Measurements from ENCODE around the gene NEDD8. TPM values are rescaled to one million over a fixed set of nuclear protein-coding genes. Genes with fewer than 3 reads are reported as not detected.
A peak's percentile ranks its signal among the peaks of the same experiment; 100 is the strongest.

NEDD8 gene
- total and polyA plus RNA-seq, 2 of the 4 experiments (the other 2 are of a cell fraction): 167 to 375 TPM

- Histone ChIP-seq H2BK15ac (ENCODE audit: low read depth, low read length) (peak overlapping the region; percentile 72; the same call in 2 of the 3 replicates), H3K18ac (ENCODE audit: low read depth, low read length) (peak overlapping the region; percentile 50; the same call in 1 of the 2 replicates), H3K36me3 (ENCODE audit: control insufficient read depth, insufficient read depth, low read length) (peaks cover 2% of the 10 kb centered on the region; the same call in 1 of the 2 replicates), H4K91ac (ENCODE audit: insufficient read depth, low read depth, low read length) (peak overlapping the region; percentile 85), H2AFZ (replicated peaks; ENCODE audit: low read length, poor library complexity) (peak overlapping the region; percentile 70), H3K9ac (ENCODE audit: low read depth, low read length) (no peak overlapping the region), H2BK20ac (ENCODE audit: low read depth, low read length) (peak overlapping the region; percentile 81), H3K79me1 (ENCODE audit: low read depth in 1 of 2, low read length in 2 of 2) (no peaks in the 10 kb centered on the region), H3K14ac (replicated peaks; ENCODE audit: low read depth, low read length) (peak overlapping the region; percentile 61), H3K9me1 (ENCODE audit: insufficient read depth, low read length) (peaks cover 25% of the 10 kb centered on the region), H3K27ac (ENCODE audit: insufficient read depth, low read length) (peak overlapping the region; percentile 11), H3K9me3 (ENCODE audit: control insufficient read depth, insufficient read depth, low read length) (no peaks in the 10 kb centered on the region), H4K20me1 (ENCODE audit: insufficient read depth, low read length) (no peaks in the 10 kb centered on the region), H4K8ac (ENCODE audit: low read depth in 2 of 2, low read length in 2 of 2) (peak overlapping the region; percentile 62 to 82; a peak in 3 of 4 replicates), H3K4me1 (ENCODE audit: control insufficient read depth, insufficient read depth, low read length) (peaks cover 13% of the 10 kb centered on the region), H4K5ac (ENCODE audit: low read depth, low read length) (peak overlapping the region; percentile 53; the same call in 1 of the 2 replicates), H3K27me3 (ENCODE audit: control insufficient read depth, insufficient read depth, low read length) (no peaks in the 10 kb centered on the region), H2BK5ac (ENCODE audit: low read depth, low read length, poor library complexity, severe bottlenecking) (peak overlapping the region; percentile 78), H2AK5ac (ENCODE audit: low read depth, low read length) (peak overlapping the region; percentile 83), H3K4me2 (ENCODE audit: low read depth, low read length) (no peak overlapping the region), H3K4me3 (ENCODE audit: insufficient read depth, low read depth, low read length) (no peak overlapping the region), H2AK9ac (replicated peaks; ENCODE audit: low read depth, low read length, poor library complexity) (peak overlapping the region; percentile 91), H3K56ac (ENCODE audit: extremely low read depth, insufficient read depth, low read length) (no peak overlapping the region), H3K23ac (ENCODE audit: low read depth, low read length) (peak overlapping the region; percentile 45; the same call in 1 of the 2 replicates), H2BK120ac (ENCODE audit: low read depth, low read length) (peak overlapping the region; percentile 80), H3K4ac (ENCODE audit: low read depth, low read length) (peak overlapping the region; percentile 82)
- POLR2A ChIA-PET (ENCODE audit: unreplicated experiment): interaction anchor here (2.5 kb wide), 1 partner anchor 10 kb away, joined by 7 read pairs; the partner anchor contains the start of gene TINF2
- ATAC-seq (ENCODE audit: low read depth) (no peak), DNase-seq (no peak)
- intact Hi-C loops (cut with micrococcal nuclease): no loop called here
- WGBS, 2 experiments (ENCODE audit: extremely low coverage in 2 of 2, insufficient read length in 1 of 2): 80% methylated on average over 1 of the region's 11 CpGs; no CpG with 5 or more reads in 1 of the 2 experiments
- CTCF ChIA-PET: interaction anchor here (1.1 to 2.5 kb wide), 2 partner anchors 9 to 18 kb away, joined by 4 to 10 read pairs; partner anchors contain the start of genes RABGGTA and TINF2
- dilution Hi-C loops (cut with HindIII; ENCODE audit: low sequenced_read_pairs, unreplicated experiment): no loop called here
- TF ChIP-seq NFE2L2 (IDR thresholded peaks at IDR 0.05; ENCODE audit: low read depth, low read length) (no peak), USF2 (IDR thresholded peaks at IDR 0.05; ENCODE audit: low read depth, low read length) (no peak), MXI1 (IDR thresholded peaks at IDR 0.05; ENCODE audit: borderline replicate concordance, low read depth, low read length) (no peak), RCOR1 (IDR thresholded peaks at IDR 0.05; ENCODE audit: insufficient replicate concordance, low read length) (no peak), SMC3 (IDR thresholded peaks at IDR 0.05; ENCODE audit: low read depth, low read length) (no peak), RFX5 (IDR thresholded peaks at IDR 0.05; ENCODE audit: low read depth, low read length) (no peak), RAD21 (IDR thresholded peaks at IDR 0.05; ENCODE audit: low read length) (no peak), MAZ (IDR thresholded peaks at IDR 0.05; ENCODE audit: borderline replicate concordance, low read depth, low read length) (no peak), FOS (IDR thresholded peaks at IDR 0.05; ENCODE audit: low read depth, low read length) (no peak), CTCF (conservative IDR thresholded peaks at IDR 0.05; ENCODE audit: low read depth, low read length) (no peak)
- no TSS peak for BruUV-seq (replicated peaks)
- in situ Hi-C loops (cut with MboI; ENCODE audit: low sequenced_read_pairs): no loop called here
Measured at GRCh38 chr14:24252289-24253124, 20.3 kb upstream of the NEDD8 start.

All from IMR-90 (cell line).